ENCODE data around the gene ANKRD52. TPM values are rescaled to one million over a fixed set of nuclear protein-coding genes. Genes with fewer than 3 reads are reported as not detected.

The ANKRD52 gene
- total and polyA plus RNA-seq, 4 donors: 5.4 to 13.6 (median 9.3) TPM

DNA sequence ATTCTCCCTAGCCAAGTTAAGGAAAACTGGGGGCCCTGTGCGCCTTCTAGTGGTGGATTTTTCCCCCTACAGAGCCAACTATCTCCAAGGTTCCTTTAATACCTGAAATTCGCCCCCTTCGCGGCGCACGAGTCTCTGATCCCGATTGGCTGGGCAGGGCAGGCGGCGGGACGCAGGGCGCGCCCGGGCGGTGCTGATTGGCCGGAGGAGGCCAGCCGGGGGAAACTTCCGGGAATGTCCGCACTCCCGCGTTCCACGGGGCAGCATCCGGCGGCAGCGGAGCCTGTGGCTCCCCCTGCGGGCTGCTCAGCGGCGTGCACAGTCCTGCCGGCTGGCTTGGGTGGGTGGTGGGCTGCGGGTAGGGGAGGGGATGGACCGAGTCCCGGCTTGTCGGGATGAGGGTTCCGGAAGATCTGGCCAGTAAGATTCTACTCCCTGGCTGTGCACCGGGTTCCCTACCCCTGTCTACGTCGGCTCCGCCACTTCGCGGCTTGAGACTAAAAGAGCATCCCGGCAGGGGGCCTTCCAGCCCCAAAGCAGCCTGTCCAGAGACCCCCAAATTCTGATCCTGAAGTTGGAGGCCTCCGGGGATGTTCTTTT is 34.0 kb downstream of the ANKRD52 start, which contains the start of gene NABP2:
Gene NABP2 (plus strand): TSS at position 241 of the 600 bp plus-strand sequence. CDS start 515 bp downstream, outside the sequence.
- 1% methylated on average over 41 of the region's 41 CpGs for WGBS
- DNase-seq (ENCODE audit: low spot score): peak; percentile 94

GRCh38 chr12:56223571-56224101 is 34.5 kb downstream of the ANKRD52 start:
- peaks cover 4 to 42% (median 31%) of the 10 kb centered on the region in 4 donors for H3K4me1 ChIP-seq (ENCODE audit: control insufficient read depth in 4 of 4, insufficient read depth in 4 of 4, low read length in 3 of 4)
- no peak for DNase-seq (ENCODE audit: low spot score)
- 38% methylated on average over 15 of the region's 15 CpGs for WGBS
- peak overlapping the region; percentile 51 to 54 for H3K27ac ChIP-seq (ENCODE audit: low read depth in 1 of 2, low read length in 2 of 2)
- TF ChIP-seq SP1 (IDR thresholded peaks at IDR 0.05): no peak
- TF ChIP-seq HNF4A (conservative IDR thresholded peaks at IDR 0.05): no peak
- TF ChIP-seq, protein P1, sequence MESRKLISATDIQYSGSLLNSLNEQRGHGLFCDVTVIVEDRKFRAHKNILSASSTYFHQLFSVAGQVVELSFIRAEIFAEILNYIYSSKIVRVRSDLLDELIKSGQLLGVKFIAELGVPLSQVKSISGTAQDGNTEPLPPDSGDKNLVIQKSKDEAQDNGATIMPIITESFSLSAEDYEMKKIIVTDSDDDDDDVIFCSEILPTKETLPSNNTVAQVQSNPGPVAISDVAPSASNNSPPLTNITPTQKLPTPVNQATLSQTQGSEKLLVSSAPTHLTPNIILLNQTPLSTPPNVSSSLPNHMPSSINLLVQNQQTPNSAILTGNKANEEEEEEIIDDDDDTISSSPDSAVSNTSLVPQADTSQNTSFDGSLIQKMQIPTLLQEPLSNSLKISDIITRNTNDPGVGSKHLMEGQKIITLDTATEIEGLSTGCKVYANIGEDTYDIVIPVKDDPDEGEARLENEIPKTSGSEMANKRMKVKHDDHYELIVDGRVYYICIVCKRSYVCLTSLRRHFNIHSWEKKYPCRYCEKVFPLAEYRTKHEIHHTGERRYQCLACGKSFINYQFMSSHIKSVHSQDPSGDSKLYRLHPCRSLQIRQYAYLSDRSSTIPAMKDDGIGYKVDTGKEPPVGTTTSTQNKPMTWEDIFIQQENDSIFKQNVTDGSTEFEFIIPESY (IDR thresholded peaks at IDR 0.05): no peak
- no peak for TF ChIP-seq CTCF (IDR thresholded peaks at IDR 0.05; ENCODE audit: low read depth, low read length, missing input control)
- no peak overlapping the region for H3K9ac ChIP-seq (ENCODE audit: low read depth in 1 of 2, low read length in 2 of 2)
- H3K4me3 ChIP-seq (ENCODE audit: low read depth in 1 of 3, low read length in 3 of 3): peak overlapping the region; percentile 27 to 44 (median 41)
- H3K27me3 ChIP-seq (ENCODE audit: control insufficient read depth in 4 of 4, insufficient read depth in 4 of 4, low read length in 3 of 4): no peaks in the 10 kb centered on the region
- peaks cover 0 to 2% (median 0%) of the 10 kb centered on the region in 4 donors for H3K36me3 ChIP-seq (ENCODE audit: control insufficient read depth in 4 of 4, insufficient read depth in 3 of 4, low read depth in 1 of 4, low read length in 3 of 4)
- no peaks in the 10 kb centered on the region for H3K9me3 ChIP-seq (ENCODE audit: control insufficient read depth in 4 of 4, low read length in 3 of 4)

More for the DNA sequence above, 34.0 kb downstream of the ANKRD52 start, which contains the start of gene NABP2:
- TF ChIP-seq RAD21 (IDR thresholded peaks at IDR 0.05) (peak; percentile 72 to 79), NR2F2 (IDR thresholded peaks at IDR 0.05) (no peak), YY1 (IDR thresholded peaks at IDR 0.05) (peak; percentile 86), JUND (IDR thresholded peaks at IDR 0.05) (peak in 1 of 2 donors; percentile 38), SP1 (IDR thresholded peaks at IDR 0.05) (peak; percentile 90), ATF3 (IDR thresholded peaks at IDR 0.05) (no peak), FOXA2 (IDR thresholded peaks at IDR 0.05) (no peak), EGR1 (IDR thresholded peaks at IDR 0.05; ENCODE audit: low read depth in 2 of 2) (peak in 1 of 2 donors; percentile 39), GABPA (IDR thresholded peaks at IDR 0.05 in 1 of 2, conservative IDR thresholded peaks at IDR 0.05 in 1 of 2) (peak; percentile 58 to 91), HNF4A (conservative IDR thresholded peaks at IDR 0.05) (peak in 1 of 2 donors; percentile 58), CTCF (IDR thresholded peaks at IDR 0.05; ENCODE audit: low read depth, low read length, missing input control) (peak; percentile 57), RXRA (IDR thresholded peaks at IDR 0.05) (peak; percentile 16 to 33), HNF4G (IDR thresholded peaks at IDR 0.05) (no peak)
- TF ChIP-seq, protein P2, sequence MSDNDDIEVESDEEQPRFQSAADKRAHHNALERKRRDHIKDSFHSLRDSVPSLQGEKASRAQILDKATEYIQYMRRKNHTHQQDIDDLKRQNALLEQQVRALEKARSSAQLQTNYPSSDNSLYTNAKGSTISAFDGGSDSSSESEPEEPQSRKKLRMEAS (IDR thresholded peaks at IDR 0.05): peak; percentile 42
- TF ChIP-seq, protein P1 (IDR thresholded peaks at IDR 0.05): peak; percentile 13
- Histone ChIP-seq H3K4me1 (ENCODE audit: control insufficient read depth in 4 of 4, insufficient read depth in 4 of 4, low read length in 3 of 4) (peaks cover 4 to 42% (median 31%) of the 10 kb centered on the region in 4 donors), H3K9ac (ENCODE audit: low read depth in 1 of 2, low read length in 2 of 2) (peak within 1 kb of the TSS; percentile 83 to 89), H3K4me3 (ENCODE audit: low read depth in 1 of 3, low read length in 3 of 3) (peak within 1 kb of the TSS; percentile 69 to 90 (median 70)), H3K9me3 (ENCODE audit: control insufficient read depth in 4 of 4, low read length in 3 of 4) (no peaks in the 10 kb centered on the region), H3K27ac (ENCODE audit: low read depth in 1 of 2, low read length in 2 of 2) (peak within 1 kb of the TSS; percentile 51 to 57), H3K27me3 (ENCODE audit: control insufficient read depth in 4 of 4, insufficient read depth in 4 of 4, low read length in 3 of 4) (no peaks in the 10 kb centered on the region), H3K36me3 (ENCODE audit: control insufficient read depth in 4 of 4, insufficient read depth in 3 of 4, low read depth in 1 of 4, low read length in 3 of 4) (peaks cover 0 to 2% (median 0%) of the 10 kb centered on the region in 4 donors)

Measured in liver (tissue), 9 donors.